PC-3 (cell line): ENCODE results near the gene ROBO2. TPM values are rescaled to one million over a fixed set of nuclear protein-coding genes. Genes with fewer than 3 reads are reported as not detected.

Experiments used
- ATAC-seq: fragments of 200-7000 bp; cut with Tn5 transposase; 2 replicates; pipeline ENCODE4 v1.9.1; 2020; ENCODE audit warnings: mild to moderate bottlenecking, moderate library complexity
- BruUV-seq: library from RNA; stranded (reverse); fragments of 400-500 nt; replicated peaks from 2 replicates; lab custom pipeline; 2021; lab: Mats Ljungman, UMichigan
- CTCF ChIA-PET: fragments of 300-600 bp; sonication (Branson Sonifier 250); formaldehyde crosslinking; loops from one replicate; lab custom pipeline; 2022; ENCODE audit warnings: antibody characterized with exemption; lab: Charles Lee
- POLR2A ChIA-PET: fragments of 300-600 bp; sonication (Branson Sonifier 250); formaldehyde crosslinking; loops from one replicate; lab custom pipeline; 2022; ENCODE audit warnings: antibody characterized with exemption; ENCODE audit not compliant: unreplicated experiment; lab: Charles Lee
- DNase-seq: peaks from one replicate; pipeline ENCODE4 v3.0.0-alpha.2; 2015
- H2AFZ ChIP-seq: fragments of 300-600 bp; sonication (generic); 2 replicates; pipeline ENCODE4 v1.6.0; 2016; ENCODE audit warnings: antibody characterized with exemption, low read length
- H3F3A ChIP-seq: fragments of 300-600 bp; sonication (generic); one replicate; pipeline ENCODE4 v1.6.0; 2017; ENCODE audit warnings: antibody characterized with exemption, low read length, control low read depth, mild to moderate bottlenecking; ENCODE audit not compliant: unreplicated experiment
- H3K27ac ChIP-seq: fragments of 300-600 bp; sonication (generic); 2 replicates; pipeline ENCODE4 v1.5.1; 2016; ENCODE audit warnings: mild to moderate bottlenecking, low read length
- H3K27me3 ChIP-seq: fragments of 300-600 bp; sonication (generic); 2 replicates; pipeline ENCODE4 v1.6.1; 2016; ENCODE audit warnings: low read length, mixed read lengths
- H3K36me3 ChIP-seq: fragments of 300-600 bp; sonication (generic); 2 replicates; pipeline ENCODE4 v1.6.1; 2016; ENCODE audit warnings: low read depth, mixed run types, low read length, mixed read lengths
- H3K4me1 ChIP-seq: fragments of 300-600 bp; sonication (generic); 2 replicates; pipeline ENCODE4 v1.5.1; 2016; ENCODE audit warnings: low read length; ENCODE audit not compliant: insufficient read depth
- H3K4me2 ChIP-seq: fragments of 300-600 bp; sonication (generic); 2 replicates; pipeline ENCODE4 v1.6.0; 2016; ENCODE audit warnings: low read length
- H3K4me3 ChIP-seq: fragments of 300-600 bp; sonication (generic); 2 replicates; pipeline ENCODE4 v1.5.1; 2016; ENCODE audit warnings: mild to moderate bottlenecking, low read length, mixed read lengths
- H3K79me2 ChIP-seq: fragments of 300-600 bp; sonication (generic); 2 replicates; pipeline ENCODE4 v1.6.1; 2017; ENCODE audit warnings: low read length, mixed read lengths
- H3K9ac ChIP-seq: fragments of 300-600 bp; sonication (generic); 2 replicates; pipeline ENCODE4 v1.6.0; 2016; ENCODE audit warnings: mild to moderate bottlenecking, low read length
- H3K9me2 ChIP-seq: fragments of 300-600 bp; sonication (generic); replicated peaks from 2 replicates; pipeline ENCODE4 v1.6.1; 2016; ENCODE audit warnings: mixed run types, low read length, mixed read lengths
- H3K9me3 ChIP-seq: fragments of 300-600 bp; sonication (generic); 2 replicates; pipeline ENCODE4 v1.6.1; 2016; ENCODE audit warnings: low read length, mixed read lengths
- H4K20me1 ChIP-seq: fragments of 300-600 bp; sonication (generic); 2 replicates; pipeline ENCODE4 v1.6.1; 2016; ENCODE audit warnings: low read length, mixed read lengths
- CTCF ChIP-seq: fragments of 300-600 bp; sonication (generic); conservative IDR thresholded peaks from 2 replicates; pipeline ENCODE4 v1.5.1; 2017; ENCODE audit warnings: antibody characterized with exemption, low read depth, mild to moderate bottlenecking, low read length
- EZH2 ChIP-seq: fragments of 300-600 bp; sonication (generic); IDR thresholded peaks from one replicate; pipeline ENCODE4 v1.6.1; 2017; ENCODE audit warnings: antibody characterized with exemption, mild to moderate bottlenecking, low read length; ENCODE audit not compliant: unreplicated experiment
- EZH2phosphoT487 ChIP-seq: fragments of 300-600 bp; sonication (generic); IDR thresholded peaks from 2 replicates; pipeline ENCODE4 v1.6.1; 2018; ENCODE audit warnings: mild to moderate bottlenecking, antibody characterized with exemption, low read length, borderline replicate concordance
- intact Hi-C: fragments of 100-400 bp; cut with micrococcal nuclease; formaldehyde crosslinking; loops from 2 replicates; pipeline ENCODE4 v1.9.0; 2023
- total RNA-seq: library from RNA; depleted of rRNA; stranded (reverse); fragments of >200 nt; gene quantifications from 2 replicates; pipeline ENCODE4 v1.2.3, GENCODE V29; 2014

ROBO2 gene
- total RNA-seq, 1 experiment from 2014 or later, result not detected

GRCh38 chr3:77195766-77196545 lies 156.1 kb downstream of the ROBO2 start:
- CTCF ChIA-PET, result no interaction called here
- TF ChIP-seq EZH2, result no peak
- H3K9me2 ChIP-seq, result no peaks in the 10 kb centered on the region
- H3K4me1 ChIP-seq, result no peaks in the 10 kb centered on the region
- H4K20me1 ChIP-seq, result no peaks in the 10 kb centered on the region
- H3K79me2 ChIP-seq, result no peaks in the 10 kb centered on the region
- H3K9ac ChIP-seq, result no peak overlapping the region
- H3K4me2 ChIP-seq, result no peak overlapping the region
- DNase-seq, result no peak
- H3K27ac ChIP-seq, result no peak overlapping the region
- no peaks in the 10 kb centered on the region for H3F3A ChIP-seq
- H2AFZ ChIP-seq, result no peak overlapping the region
- H3K4me3 ChIP-seq, result no peak overlapping the region
- no TSS peak for BruUV-seq
- H3K36me3 ChIP-seq, result no peaks in the 10 kb centered on the region
- intact Hi-C loops, result no loop called here
- no peak for ATAC-seq
- POLR2A ChIA-PET, result no interaction called here
- peaks cover 32% of the 10 kb centered on the region for H3K27me3 ChIP-seq
- no peaks in the 10 kb centered on the region for H3K9me3 ChIP-seq

GRCh38 chr3:77197408-77197807 lies 157.5 kb downstream of the ROBO2 start:
- ATAC-seq, result no peak
- no TSS peak for BruUV-seq
- peaks cover 37% of the 10 kb centered on the region for H3K27me3 ChIP-seq
- no peaks in the 10 kb centered on the region for H3K4me1 ChIP-seq
- no peak overlapping the region for H2AFZ ChIP-seq
- POLR2A ChIA-PET, result no interaction called here
- no peaks in the 10 kb centered on the region for H4K20me1 ChIP-seq
- CTCF ChIA-PET, result no interaction called here
- no peaks in the 10 kb centered on the region for H3K79me2 ChIP-seq
- intact Hi-C loops, result no loop called here
- TF ChIP-seq CTCF, result no peak
- TF ChIP-seq EZH2, result no peak
- no peak for TF ChIP-seq EZH2phosphoT487
- H3K9me3 ChIP-seq, result no peaks in the 10 kb centered on the region
- no peak overlapping the region for H3K27ac ChIP-seq
- H3K9ac ChIP-seq, result no peak overlapping the region
- no peaks in the 10 kb centered on the region for H3K9me2 ChIP-seq
- no peak overlapping the region for H3K4me2 ChIP-seq
- no peak overlapping the region for H3K4me3 ChIP-seq
- DNase-seq, result no peak
- no peaks in the 10 kb centered on the region for H3K36me3 ChIP-seq
- no peaks in the 10 kb centered on the region for H3F3A ChIP-seq

GRCh38 chr3:77203851-77204250 lies 164.0 kb downstream of the ROBO2 start:
- CTCF ChIA-PET, result no interaction called here
- DNase-seq, result no peak
- H3K4me3 ChIP-seq, result no peak overlapping the region
- H3F3A ChIP-seq, result no peaks in the 10 kb centered on the region
- POLR2A ChIA-PET, result no interaction called here
- H3K27ac ChIP-seq, result no peak overlapping the region
- BruUV-seq, result no TSS peak
- intact Hi-C loops, result no loop called here
- H3K79me2 ChIP-seq, result no peaks in the 10 kb centered on the region
- no peak overlapping the region for H2AFZ ChIP-seq
- no peaks in the 10 kb centered on the region for H3K4me1 ChIP-seq
- peaks cover 67% of the 10 kb centered on the region for H3K27me3 ChIP-seq
- H3K4me2 ChIP-seq, result no peak overlapping the region
- H3K9me2 ChIP-seq, result no peaks in the 10 kb centered on the region
- H3K9me3 ChIP-seq, result 0 out of 2 replicates have a peak, but pooled peaks cover 4% of the 10 kb centered on the region
- H3K36me3 ChIP-seq, result no peaks in the 10 kb centered on the region
- TF ChIP-seq CTCF (no peak), EZH2phosphoT487 (no peak), EZH2 (no peak)
- no peaks in the 10 kb centered on the region for H4K20me1 ChIP-seq
- no peak for ATAC-seq
- no peak overlapping the region for H3K9ac ChIP-seq
